Gastroesophageal sphincter (tissue), 3 donors: ENCODE data around the gene MIB1.

Experiments
- CTCF ChIP-seq, 4 experiments: fragments of 200-600 bp in 2 of 4; fragments of 450-650 bp in 2 of 4; sonication (generic) in 1 of 4; IDR thresholded peaks; one replicate each; pipeline ENCODE4 v1.5.1; 2017 to 2019; ENCODE audit warnings: antibody characterized with exemption in 4 of 4, mild to moderate bottlenecking in 2 of 4, moderate library complexity in 2 of 4
- EP300 ChIP-seq: sonication (generic); formaldehyde crosslinking; IDR thresholded peaks from one replicate; pipeline ENCODE4 v1.6.1; 2017; ENCODE audit warnings: antibody characterized with exemption, mild to moderate bottlenecking
- POLR2AphosphoS5 ChIP-seq: sonication (generic); formaldehyde crosslinking; IDR thresholded peaks from one replicate; pipeline ENCODE4 v1.6.1; 2017; ENCODE audit warnings: antibody characterized with exemption

DNA sequence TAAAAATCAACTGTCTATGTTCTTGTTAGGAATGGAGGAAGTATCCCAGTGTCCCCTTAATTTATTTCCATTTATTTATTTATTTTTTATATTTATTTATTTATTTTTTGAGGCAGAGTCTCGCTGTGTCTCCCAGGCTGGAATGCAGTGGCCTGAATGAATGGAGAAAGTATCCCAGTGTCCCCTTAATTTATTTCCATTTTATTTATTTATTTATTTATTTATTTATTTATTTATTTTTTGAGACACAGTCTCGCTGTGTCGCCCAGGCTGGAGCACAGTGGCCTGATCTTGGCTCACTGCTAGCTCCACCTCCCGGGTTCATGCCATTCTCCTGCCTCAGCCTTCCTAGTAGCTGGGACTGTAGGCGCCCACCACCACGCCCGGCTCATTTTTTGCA, 34.1 kb downstream of the MIB1 start:
- TF ChIP-seq CTCF (IDR thresholded peaks at IDR 0.05), result no peak
- TF ChIP-seq POLR2AphosphoS5, result no peak
- TF ChIP-seq EP300, result no peak
